K562 (cell line): Measurements from ENCODE around the gene HIF1AN.

Source experiments
- EWSR1 ChIP-seq: fragments of 450-650 bp; IDR thresholded peaks from 2 replicates; pipeline ENCODE4 v1.6.1; 2018; ENCODE audit warnings: borderline replicate concordance, mild to moderate bottlenecking, low read depth, moderate library complexity; ENCODE audit not compliant: partially characterized antibody
- MTF1 ChIP-seq: fragments of 250-450 bp; sonication (Bioruptor Pico); IDR thresholded peaks from 2 replicates; pipeline ENCODE4 v1.9.0; 2021; ENCODE audit warnings: moderate library complexity, mild to moderate bottlenecking, inconsistent platforms, borderline replicate concordance
- ZNF75A ChIP-seq: fragments of 450-650 bp; formaldehyde crosslinking; IDR thresholded peaks from 2 replicates; pipeline ENCODE4 v1.4.0; 2020; ENCODE audit warnings: mild to moderate bottlenecking
- TF ChIP-seq, protein P1 (sequence below), 3 experiments: IDR thresholded peaks in 2 of 3; conservative IDR thresholded peaks in 1 of 3; 2 replicates each; pipeline ENCODE4 v1.5.1; 2011 to 2012; ENCODE audit warnings: low read length in 3 of 3, mild to moderate bottlenecking in 3 of 3, control low read depth in 2 of 3, improper control_type of control experiment in 1 of 3, inconsistent platforms in 1 of 3, low read depth in 1 of 3, mixed read lengths in 1 of 3, moderate library complexity in 1 of 3; ENCODE audit not compliant: insufficient read depth in 2 of 3
- TF ChIP-seq, protein P2 (sequence below): fragments of 250-450 bp; sonication (Bioruptor Pico); IDR thresholded peaks from 2 replicates; pipeline ENCODE4 v1.4.0; 2020; ENCODE audit warnings: borderline replicate concordance

DNA sequence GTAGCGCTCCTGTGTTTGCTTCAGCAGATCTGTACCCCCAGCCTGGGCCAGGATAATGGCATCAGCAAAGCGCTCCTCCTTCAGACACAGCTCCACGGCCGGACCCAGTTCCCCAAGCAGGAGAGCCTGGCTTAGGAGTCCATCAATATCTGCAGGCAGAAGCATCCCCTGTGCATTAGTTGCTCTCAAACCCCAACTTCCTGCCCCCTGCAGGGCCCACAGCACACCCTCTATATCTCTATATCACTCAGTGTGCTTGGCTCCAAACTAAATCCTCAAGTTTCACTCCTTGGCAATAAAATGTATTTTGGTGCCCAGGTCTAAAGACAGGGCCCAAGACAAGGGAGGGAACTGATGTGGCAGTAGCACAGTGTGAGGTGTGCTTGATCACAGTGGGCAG, 37.7 kb upstream of the HIF1AN start:
- TF ChIP-seq ZNF75A (CRISPR knock-in tag) (no peak), EWSR1 (no peak), MTF1 (CRISPR knock-in tag) (no peak)
- TF ChIP-seq, protein P1, sequence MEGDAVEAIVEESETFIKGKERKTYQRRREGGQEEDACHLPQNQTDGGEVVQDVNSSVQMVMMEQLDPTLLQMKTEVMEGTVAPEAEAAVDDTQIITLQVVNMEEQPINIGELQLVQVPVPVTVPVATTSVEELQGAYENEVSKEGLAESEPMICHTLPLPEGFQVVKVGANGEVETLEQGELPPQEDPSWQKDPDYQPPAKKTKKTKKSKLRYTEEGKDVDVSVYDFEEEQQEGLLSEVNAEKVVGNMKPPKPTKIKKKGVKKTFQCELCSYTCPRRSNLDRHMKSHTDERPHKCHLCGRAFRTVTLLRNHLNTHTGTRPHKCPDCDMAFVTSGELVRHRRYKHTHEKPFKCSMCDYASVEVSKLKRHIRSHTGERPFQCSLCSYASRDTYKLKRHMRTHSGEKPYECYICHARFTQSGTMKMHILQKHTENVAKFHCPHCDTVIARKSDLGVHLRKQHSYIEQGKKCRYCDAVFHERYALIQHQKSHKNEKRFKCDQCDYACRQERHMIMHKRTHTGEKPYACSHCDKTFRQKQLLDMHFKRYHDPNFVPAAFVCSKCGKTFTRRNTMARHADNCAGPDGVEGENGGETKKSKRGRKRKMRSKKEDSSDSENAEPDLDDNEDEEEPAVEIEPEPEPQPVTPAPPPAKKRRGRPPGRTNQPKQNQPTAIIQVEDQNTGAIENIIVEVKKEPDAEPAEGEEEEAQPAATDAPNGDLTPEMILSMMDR (IDR thresholded peaks at IDR 0.05 in 2 of 3, conservative IDR thresholded peaks at IDR 0.05 in 1 of 3; ENCODE audit: insufficient read depth in 2 of 3, low read depth in 1 of 3, low read length in 3 of 3): no peak
- TF ChIP-seq, protein P2, sequence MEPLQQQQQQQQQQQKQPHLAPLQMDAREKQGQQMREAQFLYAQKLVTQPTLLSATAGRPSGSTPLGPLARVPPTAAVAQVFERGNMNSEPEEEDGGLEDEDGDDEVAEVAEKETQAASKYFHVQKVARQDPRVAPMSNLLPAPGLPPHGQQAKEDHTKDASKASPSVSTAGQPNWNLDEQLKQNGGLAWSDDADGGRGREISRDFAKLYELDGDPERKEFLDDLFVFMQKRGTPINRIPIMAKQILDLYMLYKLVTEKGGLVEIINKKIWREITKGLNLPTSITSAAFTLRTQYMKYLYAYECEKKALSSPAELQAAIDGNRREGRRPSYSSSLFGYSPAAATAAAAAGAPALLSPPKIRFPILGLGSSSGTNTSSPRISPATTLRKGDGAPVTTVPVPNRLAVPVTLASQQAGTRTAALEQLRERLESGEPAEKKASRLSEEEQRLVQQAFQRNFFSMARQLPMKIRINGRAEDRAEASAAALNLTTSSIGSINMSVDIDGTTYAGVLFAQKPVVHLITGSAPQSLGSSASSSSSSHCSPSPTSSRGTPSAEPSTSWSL (CRISPR knock-in tag): no peak
